Activated naive CD4-positive, alpha-beta T cell treated with anti-CD3 and anti-CD28 coated beads for 36 hours (primary cell): Measurements from ENCODE around the gene GDNF. TPM values are rescaled to one million over a fixed set of nuclear protein-coding genes. Genes with fewer than 3 reads are reported as not detected.
"Not testable (repeated sequence)": the region's sequence is repeated elsewhere in the genome, so short reads cannot be mapped to it uniquely, and the experiment has no call there.

Source experiments
- CTCF ChIA-PET: fragments of 350-600 bp; sonication (Branson Sonifier 250); formaldehyde crosslinking; loops from one replicate; lab custom pipeline; 2021; ENCODE audit warnings: antibody characterized with exemption; lab: Charles Lee
- DNase-seq: peaks from one replicate; pipeline ENCODE4 v3.0.0-alpha.2; 2020
- H3K27ac Mint-ChIP-seq: one replicate; pipeline ENCODE4 v1.8.0; 2021; ENCODE audit warnings: mild to moderate bottlenecking, mixed read lengths
- H3K27me3 Mint-ChIP-seq: one replicate; pipeline ENCODE4 v1.8.0; 2021; ENCODE audit warnings: low read depth, mixed read lengths
- H3K36me3 Mint-ChIP-seq: one replicate; pipeline ENCODE4 v1.8.0; 2021; ENCODE audit warnings: low read depth, mixed read lengths
- H3K4me1 Mint-ChIP-seq: one replicate; pipeline ENCODE4 v1.8.0; 2021; ENCODE audit warnings: low read depth, mixed read lengths
- H3K4me3 Mint-ChIP-seq: one replicate; pipeline ENCODE4 v1.8.0; 2021; ENCODE audit warnings: mild to moderate bottlenecking, moderate library complexity, mixed read lengths
- H3K9me3 Mint-ChIP-seq: one replicate; pipeline ENCODE4 v1.8.0; 2021; ENCODE audit warnings: mixed read lengths
- intact Hi-C: fragments of 100-400 bp; cut with micrococcal nuclease; formaldehyde crosslinking; loops from one replicate; pipeline ENCODE4 v1.15.1; 2023
- total RNA-seq, 2 experiments: library from RNA; stranded (reverse); gene quantifications; one replicate each; pipeline ENCODE4 v1.2.3, GENCODE V29; 2021

GDNF gene
- total RNA-seq, 2 experiments from 2014 or later, result not detected

- CTCF ChIA-PET, result no interaction called here
- no peak for DNase-seq
- Mint-ChIP-seq H3K27me3 (peaks cover 15% of the 10 kb centered on the region), H3K4me3 (no peak overlapping the region), H3K9me3 (peaks cover 11% of the 10 kb centered on the region), H3K27ac (no peak overlapping the region), H3K36me3 (peaks cover 3% of the 10 kb centered on the region), H3K4me1 (no peaks in the 10 kb centered on the region)
- intact Hi-C loops, result no loop called here
Observed at GRCh38 chr5:37789991-37790390, 49.9 kb downstream of the GDNF start.

DNA sequence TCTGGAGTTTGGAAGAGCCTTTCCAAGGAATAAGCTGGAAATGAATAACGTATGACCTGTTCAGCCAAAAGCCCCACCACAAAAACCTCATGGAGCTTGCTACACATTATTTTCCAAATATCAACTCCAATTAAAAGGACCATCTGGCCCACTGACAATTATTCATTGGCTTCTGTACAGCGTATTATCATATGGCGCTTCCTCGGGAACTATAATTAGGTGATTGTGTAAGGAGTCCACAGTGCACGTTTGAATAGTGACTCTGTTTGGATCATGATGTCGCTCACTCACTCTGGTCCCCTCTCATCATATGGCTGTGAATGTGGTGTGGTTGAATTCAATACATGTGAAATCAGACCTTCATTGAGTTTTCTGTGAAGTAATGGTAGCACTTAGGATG lies 52.1 kb downstream of the GDNF start:
- no peak overlapping the region for H3K27ac Mint-ChIP-seq
- H3K4me3 Mint-ChIP-seq, result no peak overlapping the region
- CTCF ChIA-PET, result interaction anchor here (0.9 kb wide), 1 partner anchor 374 kb away, joined by 3 read pairs; no protein-coding TSS in a partner anchor
- intact Hi-C loops, result no loop called here
- DNase-seq, result no peak
- peaks cover 5% of the 10 kb centered on the region for H3K9me3 Mint-ChIP-seq
- H3K27me3 Mint-ChIP-seq, result peaks cover 13% of the 10 kb centered on the region
- no peaks in the 10 kb centered on the region for H3K4me1 Mint-ChIP-seq
- H3K36me3 Mint-ChIP-seq, result no peaks in the 10 kb centered on the region

GRCh38 chr5:37786862-37787519 lies 52.9 kb downstream of the GDNF start:
- H3K36me3 Mint-ChIP-seq, result no peaks in the 10 kb centered on the region
- no peak for DNase-seq
- H3K4me1 Mint-ChIP-seq, result no peaks in the 10 kb centered on the region
- H3K27ac Mint-ChIP-seq, result no peak overlapping the region
- peaks cover 5% of the 10 kb centered on the region for H3K9me3 Mint-ChIP-seq
- H3K4me3 Mint-ChIP-seq, result no peak overlapping the region
- intact Hi-C loops, result no loop called here
- peaks cover 13% of the 10 kb centered on the region for H3K27me3 Mint-ChIP-seq
- CTCF ChIA-PET, result interaction anchor here (0.9 kb wide), 1 partner anchor 374 kb away, joined by 3 read pairs; no protein-coding TSS in a partner anchor

DNA sequence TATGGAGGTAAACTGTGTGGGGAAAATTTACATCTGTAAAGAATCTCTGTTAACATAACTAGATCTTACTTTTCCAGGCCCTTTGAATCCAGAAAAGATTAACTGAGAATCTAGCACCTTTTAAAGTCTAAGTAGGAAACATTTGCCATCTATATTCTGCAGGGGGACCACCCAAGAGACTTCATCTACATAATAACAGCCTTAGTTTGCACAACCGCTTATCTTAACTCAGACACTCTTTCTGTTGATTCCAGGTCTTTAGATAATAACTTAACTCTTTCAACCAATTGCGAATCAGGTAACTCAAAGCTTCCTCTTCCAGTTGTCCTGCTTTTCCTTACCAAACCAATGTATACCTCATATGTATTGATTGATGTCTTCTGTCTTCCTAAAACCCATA lies 53.4 kb downstream of the GDNF start:
- Mint-ChIP-seq H3K27ac (no peak overlapping the region), H3K27me3 (peaks cover 13% of the 10 kb centered on the region), H3K36me3 (no peaks in the 10 kb centered on the region), H3K9me3 (no peaks in the 10 kb centered on the region), H3K4me3 (no peak overlapping the region), H3K4me1 (no peaks in the 10 kb centered on the region)
- no peak for DNase-seq
- CTCF ChIA-PET, result interaction anchor here (0.6 kb wide), 1 partner anchor 12 kb away, joined by 3 read pairs; no protein-coding TSS in a partner anchor
- intact Hi-C loops, result no loop called here

DNA sequence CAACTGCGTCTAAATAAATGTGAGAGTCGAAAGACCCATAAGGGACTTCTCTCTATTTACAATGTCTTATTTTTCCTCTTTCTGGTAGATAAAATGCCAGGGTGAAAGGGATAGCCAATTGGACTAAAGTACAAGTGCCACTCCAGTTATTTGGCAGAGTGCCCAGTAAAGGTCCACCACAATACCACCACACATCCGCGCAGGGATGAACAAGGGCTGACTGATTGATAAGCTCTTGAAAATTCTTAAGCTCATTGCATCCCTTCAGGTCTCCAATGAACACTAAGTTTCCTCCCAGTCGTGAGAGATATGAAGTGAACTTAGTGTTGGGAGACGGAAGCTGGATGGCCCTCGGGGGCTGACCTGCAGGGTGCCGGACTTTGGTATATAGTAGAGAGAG lies 58.4 kb downstream of the GDNF start:
- H3K36me3 Mint-ChIP-seq, H3K4me1 Mint-ChIP-seq, H3K27ac Mint-ChIP-seq, H3K4me3 Mint-ChIP-seq, H3K9me3 Mint-ChIP-seq, H3K27me3 Mint-ChIP-seq, intact Hi-C loops, DNase-seq: not testable (repeated sequence)
- CTCF ChIA-PET, result interaction anchor here (0.6 to 0.7 kb wide), 2 partner anchors 130 to 639 kb away, joined by 3 to 4 read pairs; no protein-coding TSS in a partner anchor

DNA sequence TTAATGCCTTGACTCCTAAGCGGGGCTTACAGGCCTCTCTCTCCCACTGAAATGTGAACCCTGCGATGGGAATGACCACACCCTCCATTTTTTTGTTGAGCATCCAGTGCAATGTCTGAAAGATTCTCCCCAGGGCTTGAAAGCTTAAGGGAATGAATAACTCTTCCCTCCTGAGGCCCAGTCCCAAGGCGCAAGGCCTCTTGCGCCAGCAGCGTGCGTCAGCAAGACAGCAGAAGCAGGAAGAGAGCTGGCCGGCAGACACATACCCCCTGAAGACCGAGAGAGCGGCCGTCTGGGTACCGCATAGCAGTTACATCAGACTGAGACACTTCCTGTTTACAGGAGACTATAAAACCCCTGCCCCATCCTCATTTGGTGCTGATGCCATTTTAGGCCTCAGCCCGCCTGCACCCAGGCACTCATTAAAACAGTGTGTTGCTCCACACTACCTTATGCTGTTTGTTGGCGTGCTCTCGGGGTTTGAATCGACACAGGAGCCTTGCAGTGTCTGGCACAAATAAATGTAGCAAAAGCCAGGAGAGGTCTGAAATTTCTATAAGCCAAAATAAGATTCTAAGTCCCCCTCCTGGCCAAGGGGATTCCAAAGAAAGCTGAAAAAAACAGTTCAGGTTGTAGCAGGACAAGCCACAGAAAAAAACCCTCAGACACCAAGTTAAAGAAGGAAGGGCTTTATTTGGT lies 62.3 kb downstream of the GDNF start:
- Mint-ChIP-seq H3K36me3 (no peaks in the 10 kb centered on the region), H3K4me1 (no peaks in the 10 kb centered on the region), H3K27me3 (no peaks in the 10 kb centered on the region), H3K9me3 (peaks cover 9% of the 10 kb centered on the region), H3K4me3 (no peak overlapping the region), H3K27ac (no peak overlapping the region)
- no peak for DNase-seq
- intact Hi-C loops, result no loop called here
- CTCF ChIA-PET, result no interaction called here

GRCh38 chr5:37776826-37777225 lies 63.0 kb downstream of the GDNF start:
- CTCF ChIA-PET, result interaction anchor here (1.1 kb wide), 1 partner anchor 205 kb away, joined by 3 read pairs; no protein-coding TSS in a partner anchor
- H3K4me3 Mint-ChIP-seq, result no peak overlapping the region
- H3K4me1 Mint-ChIP-seq, result no peaks in the 10 kb centered on the region
- no peak overlapping the region for H3K27ac Mint-ChIP-seq
- peaks cover 9% of the 10 kb centered on the region for H3K9me3 Mint-ChIP-seq
- peaks cover 1% of the 10 kb centered on the region for H3K27me3 Mint-ChIP-seq
- intact Hi-C loops, result no loop called here
- no peaks in the 10 kb centered on the region for H3K36me3 Mint-ChIP-seq
- no peak for DNase-seq

GRCh38 chr5:37774912-37775483 lies 64.8 kb downstream of the GDNF start:
- H3K4me3 Mint-ChIP-seq, result no peak overlapping the region
- intact Hi-C loops, result no loop called here
- no peaks in the 10 kb centered on the region for H3K4me1 Mint-ChIP-seq
- peak; percentile 45 for DNase-seq
- peaks cover 9% of the 10 kb centered on the region for H3K9me3 Mint-ChIP-seq
- no peaks in the 10 kb centered on the region for H3K36me3 Mint-ChIP-seq
- peaks cover 3% of the 10 kb centered on the region for H3K27me3 Mint-ChIP-seq
- CTCF ChIA-PET, result interaction anchor here (0.7 to 1.4 kb wide), 12 partner anchors 12 to 410 kb away, joined by 3 to 7 read pairs (median 3); no protein-coding TSS in a partner anchor
- H3K27ac Mint-ChIP-seq, result no peak overlapping the region

- H3K9me3 Mint-ChIP-seq, result peaks cover 9% of the 10 kb centered on the region
- DNase-seq, result no peak
- CTCF ChIA-PET, result interaction anchor here (0.9 to 1.0 kb wide), 2 partner anchors 161 to 361 kb away, joined by 4 read pairs; no protein-coding TSS in a partner anchor
- H3K27me3 Mint-ChIP-seq, result peaks cover 3% of the 10 kb centered on the region
- intact Hi-C loops, result no loop called here
- no peak overlapping the region for H3K4me3 Mint-ChIP-seq
- no peaks in the 10 kb centered on the region for H3K4me1 Mint-ChIP-seq
- no peaks in the 10 kb centered on the region for H3K36me3 Mint-ChIP-seq
- H3K27ac Mint-ChIP-seq, result no peak overlapping the region
Observed at GRCh38 chr5:37773809-37774208, 66.0 kb downstream of the GDNF start.

GRCh38 chr5:37772255-37772654 lies 67.6 kb downstream of the GDNF start:
- Mint-ChIP-seq H3K36me3 (no peaks in the 10 kb centered on the region), H3K4me3 (no peak overlapping the region), H3K27ac (no peak overlapping the region), H3K4me1 (no peaks in the 10 kb centered on the region), H3K27me3 (peaks cover 3% of the 10 kb centered on the region), H3K9me3 (peaks cover 9% of the 10 kb centered on the region)
- intact Hi-C loops, result no loop called here
- CTCF ChIA-PET, result no interaction called here
- no peak for DNase-seq

DNA sequence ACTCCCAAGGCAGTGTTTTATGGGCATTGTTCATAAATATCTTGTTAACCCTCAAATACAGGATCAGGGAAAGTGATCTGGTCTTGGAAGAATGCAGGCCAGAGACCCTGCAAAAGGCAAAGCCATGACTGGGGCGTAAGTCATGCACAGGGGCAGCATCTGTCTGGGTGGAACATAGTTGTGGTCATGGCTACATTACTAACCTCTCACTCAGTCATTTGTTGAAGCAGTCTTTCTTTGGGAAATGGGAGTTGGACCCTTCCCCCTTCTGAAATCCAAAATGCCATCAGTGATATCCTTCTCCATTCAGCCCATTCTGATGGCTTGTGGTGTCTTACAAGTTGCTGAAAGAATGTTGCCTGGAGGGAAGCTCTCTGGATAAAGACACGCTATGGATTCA lies 68.1 kb downstream of the GDNF start:
- intact Hi-C loops, result no loop called here
- peaks cover 9% of the 10 kb centered on the region for H3K9me3 Mint-ChIP-seq
- H3K4me1 Mint-ChIP-seq, result no peaks in the 10 kb centered on the region
- DNase-seq, result no peak
- H3K36me3 Mint-ChIP-seq, result no peaks in the 10 kb centered on the region
- no peak overlapping the region for H3K4me3 Mint-ChIP-seq
- no peak overlapping the region for H3K27ac Mint-ChIP-seq
- CTCF ChIA-PET, result no interaction called here
- peaks cover 3% of the 10 kb centered on the region for H3K27me3 Mint-ChIP-seq

- CTCF ChIA-PET, result no interaction called here
- intact Hi-C loops, result no loop called here
- Mint-ChIP-seq H3K9me3 (peaks cover 9% of the 10 kb centered on the region), H3K27ac (no peak overlapping the region), H3K27me3 (peaks cover 3% of the 10 kb centered on the region), H3K4me3 (no peak overlapping the region), H3K4me1 (no peaks in the 10 kb centered on the region), H3K36me3 (no peaks in the 10 kb centered on the region)
- DNase-seq, result no peak
Observed at GRCh38 chr5:37771203-37771611, 68.6 kb downstream of the GDNF start.
